CD4-positive, alpha-beta T cell treated with Interleukin-4 for 4 hours (primary cell): ENCODE data around the gene PRDM8.
A peak's percentile ranks its signal among the peaks of the same experiment; 100 is the strongest.

Experiments used
- DNase-seq: peaks from one replicate; pipeline ENCODE4 v3.0.0-alpha.2; 2020

The PRDM8 gene

GRCh38 chr4:80184053-80184824 is 13.1 kb upstream of the PRDM8 start:
- peak; percentile 89 for DNase-seq

GRCh38 chr4:80184825-80185756 is 12.2 kb upstream of the PRDM8 start:
- DNase-seq, result no peak

GRCh38 chr4:80185787-80186548 is 11.3 kb upstream of the PRDM8 start:
- no peak for DNase-seq

GRCh38 chr4:80186676-80187075 is 10.6 kb upstream of the PRDM8 start:
- no peak for DNase-seq

GRCh38 chr4:80187677-80188076 is 9.6 kb upstream of the PRDM8 start:
- no peak for DNase-seq

GRCh38 chr4:80188457-80188800 is 8.9 kb upstream of the PRDM8 start:
- DNase-seq, result no peak

GRCh38 chr4:80188801-80189458 is 8.4 kb upstream of the PRDM8 start:
- no peak for DNase-seq

- DNase-seq, result no peak
Measured at GRCh38 chr4:80189581-80189955, 7.7 kb upstream of the PRDM8 start.

- DNase-seq, result no peak
Measured at GRCh38 chr4:80189956-80190677, 7.2 kb upstream of the PRDM8 start.

- no peak for DNase-seq
Measured at GRCh38 chr4:80192252-80192866, 4.9 kb upstream of the PRDM8 start.

GRCh38 chr4:80192937-80193336 is 4.4 kb upstream of the PRDM8 start:
- no peak for DNase-seq

- DNase-seq, result no peak
Measured at GRCh38 chr4:80195441-80196140, 1.7 kb upstream of the PRDM8 start.

GRCh38 chr4:80196259-80196921 is 913 bp upstream of the PRDM8 start:
- DNase-seq, result no peak

- DNase-seq, result no peak
Measured at GRCh38 chr4:80197601-80198440, 518 bp downstream of the PRDM8 start.

- DNase-seq, result no peak
Measured at GRCh38 chr4:80198441-80198837, 1.1 kb downstream of the PRDM8 start.

GRCh38 chr4:80199004-80199560 is 1.8 kb downstream of the PRDM8 start:
- DNase-seq, result no peak

- DNase-seq, result no peak
Measured at GRCh38 chr4:80199947-80200346, 2.6 kb downstream of the PRDM8 start.

GRCh38 chr4:80201252-80202151 is 4.2 kb downstream of the PRDM8 start:
- peak; percentile 84 for DNase-seq
